GM18909 (cell line): ENCODE measurements around the gene SLC7A5.
"Not testable (repeated sequence)": the region's sequence is repeated elsewhere in the genome, so short reads cannot be mapped to it uniquely, and the experiment has no call there.

Experiments
- ATAC-seq: cut with Tn5 transposase; IDR thresholded peaks from one replicate; pipeline ENCODE4 v1.9.1; 2021; ENCODE audit warnings: mild to moderate bottlenecking; ENCODE audit not compliant: unreplicated experiment, poor library complexity

Gene SLC7A5

GRCh38 chr16:87836346-87836843 lies 32.9 kb downstream of the SLC7A5 start:
- no peak for ATAC-seq

GRCh38 chr16:87835882-87836331 lies 33.4 kb downstream of the SLC7A5 start:
- ATAC-seq, result no peak

- ATAC-seq, result no peak
Measured at GRCh38 chr16:87834668-87835473, 34.4 kb downstream of the SLC7A5 start.

- no peak for ATAC-seq
Measured at GRCh38 chr16:87834005-87834667, 35.2 kb downstream of the SLC7A5 start.

GRCh38 chr16:87833548-87833947 lies 35.8 kb downstream of the SLC7A5 start:
- ATAC-seq, result no peak

GRCh38 chr16:87832741-87833502 lies 36.4 kb downstream of the SLC7A5 start:
- no peak for ATAC-seq

- ATAC-seq, result no peak
Measured at GRCh38 chr16:87832137-87832527, 37.2 kb downstream of the SLC7A5 start.

GRCh38 chr16:87831421-87832136 lies 37.7 kb downstream of the SLC7A5 start:
- no peak for ATAC-seq

GRCh38 chr16:87830673-87831420 lies 38.5 kb downstream of the SLC7A5 start:
- no peak for ATAC-seq

- no peak for ATAC-seq
Measured at GRCh38 chr16:87829988-87830672, 39.2 kb downstream of the SLC7A5 start.

GRCh38 chr16:87829622-87829980 lies 39.7 kb downstream of the SLC7A5 start:
- ATAC-seq, result no peak

GRCh38 chr16:87828907-87829621 lies 40.2 kb downstream of the SLC7A5 start:
- ATAC-seq, result no peak

GRCh38 chr16:87828071-87828906 lies 41.0 kb downstream of the SLC7A5 start:
- no peak for ATAC-seq

GRCh38 chr16:87827588-87827915 lies 41.8 kb downstream of the SLC7A5 start:
- not testable (repeated sequence) for ATAC-seq

- no peak for ATAC-seq
Measured at GRCh38 chr16:87826798-87827587, 42.3 kb downstream of the SLC7A5 start.

GRCh38 chr16:87826407-87826797 lies 42.9 kb downstream of the SLC7A5 start:
- ATAC-seq, result not testable (repeated sequence)

GRCh38 chr16:87825842-87826120 lies 43.5 kb downstream of the SLC7A5 start:
- ATAC-seq, result not testable (repeated sequence)
